Testis (tissue), 2 donors: ENCODE measurements around the gene MYF5.

ENCODE experiments used
- CTCF ChIP-seq, 3 experiments: fragments of 450-650 bp in 2 of 3; fragments of 200-600 bp in 1 of 3; sonication (generic) in 1 of 3; IDR thresholded peaks; one replicate each; pipeline ENCODE4 v1.5.1; 2016 to 2019; ENCODE audit warnings: antibody characterized with exemption in 3 of 3, mild to moderate bottlenecking in 2 of 3, moderate library complexity in 1 of 3
- POLR2A ChIP-seq: fragments of 450-650 bp; IDR thresholded peaks from one replicate; pipeline ENCODE4 v1.6.1; 2017; ENCODE audit warnings: antibody characterized with exemption, mild to moderate bottlenecking, moderate library complexity

- no peak for TF ChIP-seq POLR2A
- no peak for TF ChIP-seq CTCF (IDR thresholded peaks at IDR 0.05)
Observed at GRCh38 chr12:80677994-80678393, 38.7 kb upstream of the MYF5 start.
